GM06990 (cell line): Measurements from ENCODE around the gene SCT.

Source experiments
- DNase-seq: peaks from one replicate; pipeline ENCODE4 v3.0.0-alpha.2; 2011; ENCODE audit not compliant: insufficient read length; ENCODE audit errors: extremely low read depth
- H3K27me3 ChIP-seq: replicated peaks from 2 replicates; pipeline ENCODE4 v1.6.0; 2011; ENCODE audit warnings: low read length; ENCODE audit not compliant: control insufficient read depth, insufficient read depth
- H3K36me3 ChIP-seq: 2 replicates; pipeline ENCODE4 v1.5.1; 2011; ENCODE audit warnings: low read length; ENCODE audit not compliant: control insufficient read depth, insufficient read depth
- H3K4me3 ChIP-seq: replicated peaks from 2 replicates; pipeline ENCODE4 v1.5.1; 2011; ENCODE audit warnings: low read depth, mild to moderate bottlenecking, control low read depth, low read length
- TF ChIP-seq, protein P1 (sequence below): IDR thresholded peaks from 2 replicates; pipeline ENCODE4 v1.5.1; 2011; ENCODE audit warnings: low read length, control low read depth, mild to moderate bottlenecking, inconsistent platforms; ENCODE audit not compliant: insufficient read depth, poor library complexity, severe bottlenecking

Gene SCT

GRCh38 chr11:577611-577894 lies 49.4 kb downstream of the SCT start:
- TF ChIP-seq, protein P1, sequence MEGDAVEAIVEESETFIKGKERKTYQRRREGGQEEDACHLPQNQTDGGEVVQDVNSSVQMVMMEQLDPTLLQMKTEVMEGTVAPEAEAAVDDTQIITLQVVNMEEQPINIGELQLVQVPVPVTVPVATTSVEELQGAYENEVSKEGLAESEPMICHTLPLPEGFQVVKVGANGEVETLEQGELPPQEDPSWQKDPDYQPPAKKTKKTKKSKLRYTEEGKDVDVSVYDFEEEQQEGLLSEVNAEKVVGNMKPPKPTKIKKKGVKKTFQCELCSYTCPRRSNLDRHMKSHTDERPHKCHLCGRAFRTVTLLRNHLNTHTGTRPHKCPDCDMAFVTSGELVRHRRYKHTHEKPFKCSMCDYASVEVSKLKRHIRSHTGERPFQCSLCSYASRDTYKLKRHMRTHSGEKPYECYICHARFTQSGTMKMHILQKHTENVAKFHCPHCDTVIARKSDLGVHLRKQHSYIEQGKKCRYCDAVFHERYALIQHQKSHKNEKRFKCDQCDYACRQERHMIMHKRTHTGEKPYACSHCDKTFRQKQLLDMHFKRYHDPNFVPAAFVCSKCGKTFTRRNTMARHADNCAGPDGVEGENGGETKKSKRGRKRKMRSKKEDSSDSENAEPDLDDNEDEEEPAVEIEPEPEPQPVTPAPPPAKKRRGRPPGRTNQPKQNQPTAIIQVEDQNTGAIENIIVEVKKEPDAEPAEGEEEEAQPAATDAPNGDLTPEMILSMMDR = no peak
- Histone ChIP-seq H3K4me3 (peak overlapping the region; percentile 97), H3K36me3 (peaks cover 5% of the 10 kb centered on the region), H3K27me3 (peaks cover 2% of the 10 kb centered on the region; the same call in 1 of the 2 replicates)
- DNase-seq = no peak

GRCh38 chr11:576811-577610 lies 50.0 kb downstream of the SCT start:
- DNase-seq = no peak
- TF ChIP-seq, protein P1 = no peak
- H3K36me3 ChIP-seq = peaks cover 4% of the 10 kb centered on the region
- H3K27me3 ChIP-seq = peaks cover 2% of the 10 kb centered on the region; the same call in 1 of the 2 replicates
- H3K4me3 ChIP-seq = peak overlapping the region; percentile 97
